ENCODE results near the gene UBASH3A.

Gene UBASH3A

GRCh38 chr21:42374864-42375499 lies 28.7 kb upstream of the UBASH3A start:
- no peak for DNase-seq

- DNase-seq, result no peak
Observed at GRCh38 chr21:42375506-42375905, 28.2 kb upstream of the UBASH3A start.

GRCh38 chr21:42375966-42376337 lies 27.8 kb upstream of the UBASH3A start:
- DNase-seq, result no peak

- DNase-seq, result no peak
Observed at GRCh38 chr21:42376338-42376982, 27.2 kb upstream of the UBASH3A start.

- DNase-seq, result no peak
Observed at GRCh38 chr21:42377211-42377950, 26.3 kb upstream of the UBASH3A start.

GRCh38 chr21:42377951-42378340 lies 25.8 kb upstream of the UBASH3A start:
- no peak for DNase-seq

- no peak for DNase-seq
Observed at GRCh38 chr21:42378418-42378817, 25.3 kb upstream of the UBASH3A start.

- no peak for DNase-seq
Observed at GRCh38 chr21:42379426-42380215, 24.1 kb upstream of the UBASH3A start.

GRCh38 chr21:42381347-42381984 lies 22.2 kb upstream of the UBASH3A start:
- no peak for DNase-seq

- no peak for DNase-seq
Observed at GRCh38 chr21:42382915-42383314, 20.8 kb upstream of the UBASH3A start.

- DNase-seq, result no peak
Observed at GRCh38 chr21:42383331-42383730, 20.4 kb upstream of the UBASH3A start.

- no peak for DNase-seq
Observed at GRCh38 chr21:42384156-42384945, 19.4 kb upstream of the UBASH3A start.

- DNase-seq, result no peak
Observed at GRCh38 chr21:42384989-42385388, 18.7 kb upstream of the UBASH3A start.

GRCh38 chr21:42385619-42386018 lies 18.1 kb upstream of the UBASH3A start:
- no peak for DNase-seq

GRCh38 chr21:42386034-42386591 lies 17.6 kb upstream of the UBASH3A start:
- DNase-seq, result no peak

GRCh38 chr21:42387164-42387563 lies 16.5 kb upstream of the UBASH3A start:
- no peak for DNase-seq

- no peak for DNase-seq
Observed at GRCh38 chr21:42387843-42388340, 15.8 kb upstream of the UBASH3A start.

- DNase-seq, result peak; percentile 43
Observed at GRCh38 chr21:42388740-42389448, 14.8 kb upstream of the UBASH3A start.

GRCh38 chr21:42389449-42389835 lies 14.3 kb upstream of the UBASH3A start:
- DNase-seq, result peak; percentile 45

- DNase-seq, result no peak
Observed at GRCh38 chr21:42390193-42390592, 13.5 kb upstream of the UBASH3A start.

GRCh38 chr21:42390696-42391095 lies 13.0 kb upstream of the UBASH3A start:
- no peak for DNase-seq
